Esophagus (tissue), 2 donors: ENCODE data around the gene XDH. TPM values are rescaled to one million over a fixed set of nuclear protein-coding genes. Genes with fewer than 3 reads are reported as not detected.
A peak's percentile ranks its signal among the peaks of the same experiment; 100 is the strongest.

Experiments used
- H3K27ac ChIP-seq, 2 donors: one replicate each; pipeline ENCODE4 v1.5.1; 2013; ENCODE audit warnings: low read depth in 2 of 2, mild to moderate bottlenecking in 2 of 2, inconsistent platforms in 1 of 2, low read length in 1 of 2, moderate library complexity in 1 of 2
- H3K27me3 ChIP-seq, 2 donors: one replicate each; pipeline ENCODE4 v1.6.1; 2013; ENCODE audit warnings: low read length in 2 of 2, control low read depth in 1 of 2, mild to moderate bottlenecking in 1 of 2; ENCODE audit not compliant: insufficient read depth in 2 of 2, control insufficient read depth in 1 of 2
- H3K36me3 ChIP-seq, 2 donors: one replicate each; pipeline ENCODE4 v1.6.1; 2013; ENCODE audit warnings: low read length in 1 of 2; ENCODE audit not compliant: control insufficient read depth in 2 of 2, insufficient read depth in 2 of 2
- H3K4me1 ChIP-seq, 2 donors: one replicate each; pipeline ENCODE4 v1.6.1; 2013; ENCODE audit warnings: low read length in 1 of 2; ENCODE audit not compliant: control insufficient read depth in 2 of 2, insufficient read depth in 2 of 2
- H3K4me3 ChIP-seq, 2 donors: one replicate each; pipeline ENCODE4 v1.5.1; 2013; ENCODE audit warnings: low read length in 2 of 2, mild to moderate bottlenecking in 2 of 2, low read depth in 1 of 2, moderate library complexity in 1 of 2
- H3K9me3 ChIP-seq, 2 donors: one replicate each; pipeline ENCODE4 v1.6.1; 2013; ENCODE audit warnings: mild to moderate bottlenecking in 2 of 2, low read depth in 1 of 2, low read length in 1 of 2, moderate library complexity in 1 of 2; ENCODE audit not compliant: control insufficient read depth in 2 of 2, insufficient read depth in 1 of 2
- WGBS, 2 donors: extraction: QIAGEN DNeasy Blood & Tissue Kit; methylation state at CpG; one replicate each; pipeline ENCODE4 v1.1.7; 2013; 5-methylcytosine and 5-hydroxymethylcytosine counted together
- polyA plus RNA-seq, 2 donors: library from polyadenylated mRNA; stranded (reverse); fragments of 200-250 nt; gene quantifications; one replicate each; pipeline ENCODE4 v1.2.3, GENCODE V29; 2013
- donor health status: healthy with polysubstance abuse.
- donor health status: Bipolar disorder and iron deficiency.

XDH gene
- polyA plus RNA-seq, 2 donors: 4.0 to 4.7 TPM

DNA sequence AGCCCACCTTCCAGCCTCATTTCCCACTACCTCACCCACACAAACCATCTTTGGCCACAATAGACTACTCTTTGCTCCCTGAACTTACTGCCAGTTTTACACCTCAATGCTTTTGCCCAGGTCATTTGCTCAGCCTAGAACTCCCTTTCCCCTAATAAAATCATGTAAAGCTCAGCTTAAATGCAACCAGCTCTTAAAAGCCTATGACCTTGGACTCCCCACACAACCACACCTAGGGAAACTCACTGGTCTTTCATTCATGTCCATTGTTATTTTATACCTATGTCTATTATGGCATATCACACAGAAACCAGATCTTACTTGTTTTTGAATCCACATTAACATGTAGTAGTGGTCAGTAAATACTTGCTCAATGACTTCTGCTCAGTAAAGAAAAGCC, 14.5 kb upstream of the XDH start:
- H3K4me1 ChIP-seq: peaks cover 4 to 6% of the 10 kb centered on the region in 2 donors
- no peaks in the 10 kb centered on the region for H3K36me3 ChIP-seq
- H3K27me3 ChIP-seq: no peaks in the 10 kb centered on the region
- H3K4me3 ChIP-seq: no peak overlapping the region
- H3K27ac ChIP-seq: peak overlapping the region in 1 of 2 donors; percentile 58
- peaks cover 0 to 2% of the 10 kb centered on the region in 2 donors for H3K9me3 ChIP-seq

DNA sequence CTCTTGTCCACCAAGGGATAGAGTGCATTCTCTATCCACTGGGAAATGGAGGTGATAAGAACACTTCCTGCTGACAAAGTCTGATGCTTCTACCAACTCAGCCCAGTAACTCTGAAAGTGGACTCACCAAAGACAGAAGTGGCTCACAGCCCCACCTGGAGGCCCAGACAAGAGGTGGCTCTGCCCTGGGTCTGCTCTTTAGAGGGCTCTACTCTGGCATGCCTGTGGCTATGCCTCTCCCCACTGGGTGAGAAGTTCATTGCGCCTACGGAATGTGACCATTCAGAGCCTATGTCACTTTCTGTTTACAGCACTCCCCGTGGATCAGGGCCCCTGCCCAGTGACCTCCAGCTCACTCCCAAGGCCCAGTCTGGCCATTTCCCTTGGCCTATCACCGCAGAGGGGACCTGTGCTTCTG, 13.5 kb upstream of the XDH start:
- Histone ChIP-seq H3K4me1 (peaks cover 4 to 6% of the 10 kb centered on the region in 2 donors), H3K4me3 (no peak overlapping the region), H3K9me3 (peaks cover 0 to 2% of the 10 kb centered on the region in 2 donors), H3K36me3 (no peaks in the 10 kb centered on the region), H3K27me3 (no peaks in the 10 kb centered on the region), H3K27ac (peak overlapping the region in 1 of 2 donors; percentile 10)
- 81 to 86% methylated on average over 4 of the region's 4 CpGs for WGBS, 2 donors

DNA sequence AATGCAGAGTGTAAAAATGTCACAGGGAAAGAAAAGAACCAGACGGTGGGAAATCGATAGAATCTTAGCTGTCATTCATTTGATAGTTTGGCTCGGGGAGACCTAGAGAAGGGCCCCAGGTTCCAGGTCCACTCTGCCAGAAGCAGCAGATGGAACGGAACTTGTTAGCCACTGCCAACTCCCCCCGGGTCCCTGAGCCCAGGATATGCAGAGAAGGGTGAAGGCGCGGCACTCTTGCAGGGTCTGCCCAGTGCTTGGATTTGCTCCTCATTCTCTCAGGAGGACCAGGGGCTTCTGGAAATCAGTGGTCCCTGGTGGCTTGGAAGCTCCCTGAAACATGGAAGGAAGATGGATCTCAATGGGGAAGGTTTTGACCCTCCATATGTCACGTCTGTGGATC, 11.6 kb upstream of the XDH start:
- Histone ChIP-seq H3K4me3 (no peak overlapping the region), H3K27ac (no peak overlapping the region), H3K27me3 (no peaks in the 10 kb centered on the region), H3K9me3 (no peaks in the 10 kb centered on the region), H3K4me1 (peaks cover 4 to 5% of the 10 kb centered on the region in 2 donors), H3K36me3 (no peaks in the 10 kb centered on the region)
- WGBS, 2 donors: 90 to 93% methylated on average over 8 of the region's 8 CpGs

DNA sequence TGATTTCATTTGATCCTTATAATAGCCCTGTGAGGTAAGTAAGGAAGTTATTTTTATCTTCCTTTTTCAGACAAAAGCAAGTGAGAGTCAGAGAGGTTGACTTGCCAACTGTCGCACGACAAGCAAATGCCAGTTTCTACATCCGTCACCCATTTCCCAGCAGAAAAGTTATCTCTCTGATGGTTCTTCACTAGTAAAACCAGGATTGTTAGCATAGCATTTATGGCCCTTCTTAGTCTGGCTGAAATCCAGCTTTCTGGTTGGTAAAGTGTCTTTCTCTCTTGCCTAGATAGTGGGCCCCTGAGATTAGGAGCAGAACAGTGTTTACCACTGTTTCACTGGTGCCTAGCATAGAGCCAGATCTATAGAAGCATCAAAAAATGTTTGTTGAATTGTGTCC, 7.1 kb upstream of the XDH start:
- Histone ChIP-seq H3K36me3 (no peaks in the 10 kb centered on the region), H3K4me1 (peaks cover 1 to 4% of the 10 kb centered on the region in 2 donors), H3K27me3 (no peaks in the 10 kb centered on the region), H3K9me3 (peaks cover 5% of the 10 kb centered on the region in 2 donors), H3K4me3 (no peak overlapping the region), H3K27ac (no peak overlapping the region)
- 90 to 91% methylated on average over 3 of the region's 3 CpGs for WGBS, 2 donors

DNA sequence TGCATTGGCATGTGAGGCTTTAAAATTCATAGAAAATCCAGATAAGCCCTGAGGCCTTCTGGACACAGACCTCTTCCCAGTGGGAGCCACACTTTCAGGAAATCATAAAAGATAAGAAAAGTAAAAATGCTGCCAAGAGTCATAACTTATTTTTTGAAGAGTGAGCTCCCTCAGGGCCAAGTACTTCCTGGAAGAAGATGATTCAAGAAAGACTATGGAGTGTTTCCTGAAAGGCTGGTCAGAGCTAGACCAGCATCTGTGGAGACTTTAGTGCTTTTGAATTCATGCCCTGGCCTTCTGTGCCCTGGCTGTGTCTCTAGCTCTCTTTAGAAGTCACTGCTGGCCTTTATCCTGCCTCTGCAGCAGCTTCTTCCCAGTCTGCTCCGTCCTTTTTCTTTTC, 6.4 kb upstream of the XDH start:
- Histone ChIP-seq H3K27me3 (no peaks in the 10 kb centered on the region), H3K27ac (peak overlapping the region in 1 of 2 donors; percentile 29), H3K36me3 (no peaks in the 10 kb centered on the region), H3K4me3 (no peak overlapping the region), H3K4me1 (peaks cover under 1 to 2% of the 10 kb centered on the region in 2 donors), H3K9me3 (peaks cover 5% of the 10 kb centered on the region in 2 donors)
- WGBS, 2 donors: 39 to 53% methylated on average over 1 of the region's 1 CpG

DNA sequence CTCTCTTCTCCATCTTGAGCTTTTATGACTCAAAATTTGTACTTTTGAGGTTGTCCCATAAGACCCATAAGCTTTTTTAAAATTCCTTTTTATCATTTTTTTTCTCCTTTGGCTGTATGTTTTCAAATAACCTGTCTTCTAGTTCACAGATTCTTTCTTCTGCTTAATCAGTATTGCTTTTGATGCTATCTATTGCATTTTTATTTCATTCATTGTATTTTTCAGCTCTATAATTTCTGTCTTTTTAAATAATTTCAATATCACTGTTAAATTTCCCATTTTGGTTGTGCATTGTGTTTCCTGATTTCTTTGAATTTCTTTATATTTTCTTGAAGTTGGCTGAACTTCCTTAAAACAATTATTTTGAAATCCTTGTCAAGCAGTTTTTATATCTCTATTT, 4.8 kb upstream of the XDH start:
- Histone ChIP-seq H3K9me3 (peaks cover 5% of the 10 kb centered on the region in 2 donors), H3K4me1 (peaks cover 0 to 2% of the 10 kb centered on the region in 2 donors), H3K36me3 (no peaks in the 10 kb centered on the region), H3K27ac (no peak overlapping the region), H3K4me3 (no peak overlapping the region), H3K27me3 (no peaks in the 10 kb centered on the region)

DNA sequence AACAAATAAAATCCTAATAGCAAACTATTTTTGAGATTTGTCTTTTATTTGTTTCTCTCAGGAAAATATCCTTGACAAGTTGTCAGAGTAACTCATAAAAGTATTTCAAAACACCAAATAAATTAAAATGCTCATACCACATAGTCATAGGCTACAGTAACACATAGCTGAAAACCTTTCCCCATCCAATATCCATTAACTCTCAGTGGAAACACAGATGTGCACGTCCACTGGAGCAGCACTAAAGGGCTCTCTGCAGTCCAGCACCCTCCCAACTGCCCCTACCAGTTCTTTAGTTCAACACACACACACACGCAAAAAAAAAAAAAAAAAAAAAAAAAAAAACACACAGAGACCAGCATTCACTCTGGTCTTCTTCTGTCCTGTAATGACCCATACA, 879 bp upstream of the XDH start:
- Histone ChIP-seq H3K9me3 (peaks cover 5% of the 10 kb centered on the region in 2 donors), H3K27ac (no peak overlapping the region), H3K36me3 (no peaks in the 10 kb centered on the region), H3K4me1 (peaks cover 0 to 2% of the 10 kb centered on the region in 2 donors), H3K27me3 (no peaks in the 10 kb centered on the region), H3K4me3 (no peak overlapping the region)
- 63 to 65% methylated on average over 2 of the region's 2 CpGs for WGBS, 2 donors

DNA sequence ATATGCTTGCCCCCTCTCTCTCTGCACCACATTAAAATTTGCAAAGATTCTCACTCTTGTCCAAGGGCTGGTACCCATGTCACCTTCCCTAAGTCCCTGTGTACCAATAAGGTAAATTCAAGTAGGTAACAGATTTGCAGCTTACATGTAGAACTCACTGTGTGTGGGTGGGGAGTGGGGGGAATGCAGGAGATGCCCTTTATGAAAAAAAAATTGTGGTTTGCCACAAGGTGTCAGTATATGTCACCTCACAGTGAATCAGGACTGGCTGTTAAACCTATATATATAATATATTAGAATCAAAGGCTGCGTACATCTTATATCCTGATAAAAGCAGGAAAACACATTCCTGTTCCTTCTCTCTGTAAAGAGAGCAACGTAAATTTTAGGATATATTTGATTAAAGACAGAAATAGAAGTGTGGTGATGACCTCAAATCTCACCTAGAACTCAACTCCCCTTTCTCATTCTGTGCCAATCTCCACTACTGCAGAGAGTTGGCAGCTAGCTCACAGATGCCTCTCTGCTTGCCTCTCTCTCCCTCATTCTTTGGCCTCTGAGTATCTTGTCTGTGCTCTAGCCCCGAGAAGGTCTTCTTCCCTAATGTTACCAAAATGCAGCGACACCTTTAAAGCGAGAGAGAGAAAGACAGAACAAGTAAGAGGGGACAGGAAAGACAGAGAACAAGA, 536 bp downstream of the XDH start:
- Histone ChIP-seq H3K4me3 (peak overlapping the region in 1 of 2 donors; percentile 24), H3K27me3 (no peaks in the 10 kb centered on the region), H3K27ac (peak overlapping the region; percentile 69 to 89)

DNA sequence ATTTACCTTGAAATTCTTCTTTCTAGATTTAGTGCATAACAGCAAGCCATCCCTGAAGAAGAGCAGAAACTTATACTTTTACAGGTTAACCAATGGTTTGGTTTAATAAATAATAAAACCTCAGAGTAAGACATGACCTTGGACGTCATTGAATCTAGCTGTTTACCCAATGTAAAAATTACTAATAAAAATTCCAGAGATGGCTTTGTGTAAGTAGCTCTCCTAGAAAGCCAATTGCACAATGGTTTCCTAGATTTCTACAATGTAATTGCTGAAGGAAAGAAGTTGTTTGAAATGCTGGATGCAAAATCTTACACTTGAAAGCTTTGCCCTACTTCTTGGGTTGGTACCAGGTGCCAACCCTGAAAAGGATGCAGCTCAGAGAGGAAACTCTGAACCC, 1.5 kb downstream of the XDH start:
- WGBS, 2 donors: 48 to 53% methylated on average over 1 of the region's 1 CpG
- H3K9me3 ChIP-seq: no peaks in the 10 kb centered on the region
- H3K4me3 ChIP-seq: peak overlapping the region in 1 of 2 donors; percentile 3
- H3K4me1 ChIP-seq: peaks cover 0 to 2% of the 10 kb centered on the region in 2 donors
- H3K27me3 ChIP-seq: no peaks in the 10 kb centered on the region
- H3K36me3 ChIP-seq: no peaks in the 10 kb centered on the region
- no peak overlapping the region for H3K27ac ChIP-seq

More for the DNA sequence above, 536 bp downstream of the XDH start:
- Histone ChIP-seq H3K4me1 (peaks cover 0 to 2% of the 10 kb centered on the region in 2 donors), H3K36me3 (no peaks in the 10 kb centered on the region), H3K9me3 (no peaks in the 10 kb centered on the region)
- WGBS, 2 donors: 56 to 62% methylated on average over 5 of the region's 5 CpGs

DNA sequence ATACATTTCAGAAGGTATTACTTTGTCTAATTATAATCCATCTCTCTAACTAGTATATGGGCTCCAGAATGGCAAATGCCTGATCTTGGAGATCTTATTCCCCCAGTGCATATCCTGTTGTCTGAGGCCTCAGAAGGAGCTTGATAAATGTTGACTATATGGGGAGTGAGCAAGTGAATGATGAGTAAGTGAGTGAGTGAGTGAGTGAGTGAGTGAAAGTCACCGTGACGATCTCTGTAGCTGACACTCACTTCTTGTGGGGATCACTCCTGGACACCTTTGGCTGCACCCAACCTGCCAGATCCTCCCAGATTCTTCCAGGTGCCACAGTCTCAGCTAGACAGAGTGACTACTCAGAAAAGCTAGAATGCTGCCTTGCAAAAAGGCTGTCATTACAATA, 2.8 kb downstream of the XDH start:
- H3K27ac ChIP-seq: no peak overlapping the region
- H3K4me1 ChIP-seq: peaks cover 0 to 2% of the 10 kb centered on the region in 2 donors
- H3K9me3 ChIP-seq: no peaks in the 10 kb centered on the region
- no peaks in the 10 kb centered on the region for H3K27me3 ChIP-seq
- 61 to 65% methylated on average over 2 of the region's 2 CpGs for WGBS, 2 donors
- H3K36me3 ChIP-seq: no peaks in the 10 kb centered on the region
- no peak overlapping the region for H3K4me3 ChIP-seq
